ENCODE results near the gene BCL7B.
"Not testable (repeated sequence)": the region's sequence is repeated elsewhere in the genome, so short reads cannot be mapped to it uniquely, and the experiment has no call there.

Gene BCL7B

GRCh38 chr7:73570977-73571376 is 13.5 kb upstream of the BCL7B start:
- no peak for DNase-seq

- no peak for DNase-seq
Observed at GRCh38 chr7:73570521-73570920, 13.0 kb upstream of the BCL7B start.

- no peak for DNase-seq
Observed at GRCh38 chr7:73569042-73569608, 11.6 kb upstream of the BCL7B start.

GRCh38 chr7:73567846-73568685 is 10.6 kb upstream of the BCL7B start:
- DNase-seq: no peak

- no peak for DNase-seq
Observed at GRCh38 chr7:73567140-73567539, 9.7 kb upstream of the BCL7B start.

GRCh38 chr7:73566431-73566830 is 8.9 kb upstream of the BCL7B start:
- DNase-seq: not testable (repeated sequence)

- no peak for DNase-seq
Observed at GRCh38 chr7:73565675-73566340, 8.3 kb upstream of the BCL7B start.

GRCh38 chr7:73560109-73560835 is 2.8 kb upstream of the BCL7B start:
- DNase-seq: no peak

- DNase-seq: peak; percentile 91
Observed at GRCh38 chr7:73557108-73557396, 438 bp downstream of the BCL7B start.

- no peak for DNase-seq
Observed at GRCh38 chr7:73556208-73557107, 1.0 kb downstream of the BCL7B start.

GRCh38 chr7:73555411-73555982 is 2.0 kb downstream of the BCL7B start:
- DNase-seq: no peak

GRCh38 chr7:73550093-73550492 is 7.4 kb downstream of the BCL7B start:
- DNase-seq: not testable (repeated sequence)

GRCh38 chr7:73549176-73549575 is 8.3 kb downstream of the BCL7B start:
- DNase-seq: no peak

- no peak for DNase-seq
Observed at GRCh38 chr7:73547841-73548240, 9.6 kb downstream of the BCL7B start.

- DNase-seq: no peak
Observed at GRCh38 chr7:73544678-73545077, 12.8 kb downstream of the BCL7B start.

GRCh38 chr7:73541722-73542121 is 15.8 kb downstream of the BCL7B start:
- DNase-seq: no peak

- DNase-seq: no peak
Observed at GRCh38 chr7:73539709-73540108, 17.8 kb downstream of the BCL7B start.

- not testable (repeated sequence) for DNase-seq
Observed at GRCh38 chr7:73538510-73538909, 19.0 kb downstream of the BCL7B start.

- no peak for DNase-seq
Observed at GRCh38 chr7:73537051-73537450, 20.4 kb downstream of the BCL7B start.

- no peak for DNase-seq
Observed at GRCh38 chr7:73536479-73536878, 21.0 kb downstream of the BCL7B start.

- DNase-seq: not testable (repeated sequence)
Observed at GRCh38 chr7:73535918-73536317, 21.6 kb downstream of the BCL7B start.

GRCh38 chr7:73533742-73534141 is 23.7 kb downstream of the BCL7B start:
- no peak for DNase-seq
